ENCODE data around the gene STRA8.

The STRA8 gene

DNA sequence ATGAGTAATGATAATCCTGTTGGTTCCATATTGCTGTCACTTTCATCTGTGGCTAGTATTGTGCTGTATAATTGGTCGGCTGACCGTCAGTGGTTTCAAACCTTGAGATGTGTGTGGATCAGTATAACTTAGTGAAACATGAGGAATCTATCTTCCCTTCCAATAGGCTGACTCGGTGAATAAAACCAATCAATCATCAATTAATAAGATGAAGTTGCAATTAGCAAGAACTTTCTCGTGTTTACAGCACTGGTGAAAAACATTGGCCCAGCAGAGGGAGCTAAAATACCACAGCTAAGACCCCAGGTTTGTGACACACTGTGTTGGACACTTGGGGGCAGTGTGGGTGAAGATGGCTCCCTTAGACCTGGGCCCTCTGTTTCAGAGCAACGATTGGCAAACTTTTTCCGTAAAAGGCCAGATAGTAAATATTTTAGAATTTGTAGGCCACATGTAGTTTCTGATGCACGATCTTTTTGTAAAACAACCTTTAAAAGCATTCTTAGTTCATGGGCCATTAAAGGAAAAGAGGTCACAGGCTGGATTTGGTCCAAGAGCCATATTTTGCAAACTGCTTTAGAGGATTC, 47.8 kb downstream of the STRA8 start:
- DNase-seq (ENCODE audit: extremely low read depth, insufficient read length): peak; percentile 28
- Histone ChIP-seq H3K36me3 (ENCODE audit: control insufficient read depth, insufficient read depth, low read length) (no peaks in the 10 kb centered on the region), H3K4me3 (replicated peaks; ENCODE audit: low read depth, low read length) (no peak overlapping the region), H3K27me3 (replicated peaks; ENCODE audit: control insufficient read depth, insufficient read depth, low read length) (no peaks in the 10 kb centered on the region)
- TF ChIP-seq, protein P1, sequence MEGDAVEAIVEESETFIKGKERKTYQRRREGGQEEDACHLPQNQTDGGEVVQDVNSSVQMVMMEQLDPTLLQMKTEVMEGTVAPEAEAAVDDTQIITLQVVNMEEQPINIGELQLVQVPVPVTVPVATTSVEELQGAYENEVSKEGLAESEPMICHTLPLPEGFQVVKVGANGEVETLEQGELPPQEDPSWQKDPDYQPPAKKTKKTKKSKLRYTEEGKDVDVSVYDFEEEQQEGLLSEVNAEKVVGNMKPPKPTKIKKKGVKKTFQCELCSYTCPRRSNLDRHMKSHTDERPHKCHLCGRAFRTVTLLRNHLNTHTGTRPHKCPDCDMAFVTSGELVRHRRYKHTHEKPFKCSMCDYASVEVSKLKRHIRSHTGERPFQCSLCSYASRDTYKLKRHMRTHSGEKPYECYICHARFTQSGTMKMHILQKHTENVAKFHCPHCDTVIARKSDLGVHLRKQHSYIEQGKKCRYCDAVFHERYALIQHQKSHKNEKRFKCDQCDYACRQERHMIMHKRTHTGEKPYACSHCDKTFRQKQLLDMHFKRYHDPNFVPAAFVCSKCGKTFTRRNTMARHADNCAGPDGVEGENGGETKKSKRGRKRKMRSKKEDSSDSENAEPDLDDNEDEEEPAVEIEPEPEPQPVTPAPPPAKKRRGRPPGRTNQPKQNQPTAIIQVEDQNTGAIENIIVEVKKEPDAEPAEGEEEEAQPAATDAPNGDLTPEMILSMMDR (IDR thresholded peaks at IDR 0.05; ENCODE audit: insufficient read depth, low read length, poor library complexity, severe bottlenecking): peak; percentile 94

DNA sequence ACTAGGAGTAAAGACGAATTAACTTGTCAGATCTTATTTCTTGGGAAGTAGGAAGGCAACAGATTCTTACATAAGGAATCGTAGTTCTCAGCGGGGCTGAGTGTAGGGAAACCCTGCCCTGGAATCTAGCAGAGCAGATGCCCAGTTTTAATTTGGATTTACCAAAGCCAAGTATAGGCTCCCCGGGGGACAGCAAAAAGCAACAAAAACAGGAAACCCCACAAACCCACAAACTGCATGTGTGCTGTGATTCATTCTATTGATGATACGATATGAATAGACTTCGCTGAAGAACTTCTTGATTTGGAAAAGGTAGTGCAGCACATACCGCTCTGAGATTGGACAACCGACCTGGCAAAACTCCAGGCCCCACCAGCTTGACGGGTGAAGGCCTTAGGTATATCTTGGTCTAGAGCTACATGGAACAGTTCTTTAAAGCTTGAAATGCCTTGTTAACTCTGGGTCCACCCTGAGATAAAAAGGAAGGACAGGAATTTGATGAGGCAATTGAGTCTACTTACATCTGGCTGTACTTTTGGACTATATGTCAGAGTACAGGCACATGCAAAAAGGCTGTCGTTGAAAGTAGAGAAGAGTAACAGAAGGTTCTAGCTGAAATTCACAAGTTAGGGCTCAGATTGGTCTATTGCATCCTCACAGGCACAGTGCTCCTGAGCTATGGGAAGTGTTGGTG, 49.1 kb downstream of the STRA8 start:
- Histone ChIP-seq H3K36me3 (ENCODE audit: control insufficient read depth, insufficient read depth, low read length) (no peaks in the 10 kb centered on the region), H3K4me3 (replicated peaks; ENCODE audit: low read depth, low read length) (no peak overlapping the region), H3K27me3 (replicated peaks; ENCODE audit: control insufficient read depth, insufficient read depth, low read length) (no peaks in the 10 kb centered on the region)
- DNase-seq (ENCODE audit: extremely low read depth, insufficient read length): no peak
- TF ChIP-seq, protein P1 (IDR thresholded peaks at IDR 0.05; ENCODE audit: insufficient read depth, low read length, poor library complexity, severe bottlenecking): no peak

- DNase-seq (ENCODE audit: extremely low read depth, insufficient read length): no peak
- Histone ChIP-seq H3K36me3 (ENCODE audit: control insufficient read depth, insufficient read depth, low read length) (no peaks in the 10 kb centered on the region), H3K27me3 (replicated peaks; ENCODE audit: control insufficient read depth, insufficient read depth, low read length) (no peaks in the 10 kb centered on the region), H3K4me3 (replicated peaks; ENCODE audit: low read depth, low read length) (no peak overlapping the region)
- TF ChIP-seq, protein P1 (IDR thresholded peaks at IDR 0.05; ENCODE audit: insufficient read depth, low read length, poor library complexity, severe bottlenecking): no peak
Measured at GRCh38 chr7:135283959-135284638, 50.5 kb downstream of the STRA8 start.

DNA sequence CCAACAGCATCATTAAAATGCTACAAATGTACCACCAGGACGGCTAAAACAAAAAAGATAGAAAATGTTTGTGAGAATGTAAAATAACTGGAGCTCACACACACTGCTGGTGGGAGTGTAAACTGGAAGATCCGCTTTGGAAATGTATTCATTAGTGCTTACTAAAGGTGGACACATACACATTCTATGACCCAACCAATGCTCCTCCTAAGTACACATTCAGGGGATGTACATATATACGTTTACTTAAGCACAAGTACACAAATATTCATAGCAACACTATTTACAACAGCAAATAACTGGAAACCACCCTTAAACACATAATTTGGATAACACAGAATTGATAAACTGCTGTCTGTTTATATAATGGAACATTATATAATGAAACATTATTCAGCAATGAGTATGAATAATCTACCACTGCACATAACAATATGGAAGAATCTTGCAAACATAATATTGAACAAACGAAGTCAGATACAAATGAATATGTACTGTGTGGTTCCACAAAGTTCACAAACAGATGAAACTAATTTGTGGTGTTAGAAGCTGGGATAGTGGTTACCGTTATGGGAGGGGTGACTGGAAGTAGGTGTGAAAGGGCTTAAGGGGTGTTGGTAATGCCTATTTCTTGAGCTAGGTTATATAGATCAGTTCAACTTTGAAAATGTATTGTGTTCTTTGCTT, 52.1 kb downstream of the STRA8 start:
- DNase-seq (ENCODE audit: extremely low read depth, insufficient read length): no peak
- Histone ChIP-seq H3K36me3 (ENCODE audit: control insufficient read depth, insufficient read depth, low read length) (no peaks in the 10 kb centered on the region), H3K4me3 (replicated peaks; ENCODE audit: low read depth, low read length) (no peak overlapping the region), H3K27me3 (replicated peaks; ENCODE audit: control insufficient read depth, insufficient read depth, low read length) (no peaks in the 10 kb centered on the region)
- TF ChIP-seq, protein P1 (IDR thresholded peaks at IDR 0.05; ENCODE audit: insufficient read depth, low read length, poor library complexity, severe bottlenecking): no peak

GRCh38 chr7:135286876-135287275, 53.2 kb downstream of the STRA8 start:
- H3K4me3 ChIP-seq (replicated peaks; ENCODE audit: low read depth, low read length): no peak overlapping the region
- H3K27me3 ChIP-seq (replicated peaks; ENCODE audit: control insufficient read depth, insufficient read depth, low read length): no peaks in the 10 kb centered on the region
- H3K36me3 ChIP-seq (ENCODE audit: control insufficient read depth, insufficient read depth, low read length): no peaks in the 10 kb centered on the region
- TF ChIP-seq, protein P1 (IDR thresholded peaks at IDR 0.05; ENCODE audit: insufficient read depth, low read length, poor library complexity, severe bottlenecking): no peak
- no peak for DNase-seq (ENCODE audit: extremely low read depth, insufficient read length)

Measured in GM06990 (cell line).